AG10803 (cell line): ENCODE results near the gene PKP3.

Experiments used
- DNase-seq: peaks from one replicate; pipeline ENCODE4 v3.0.0; 2010; ENCODE audit warnings: low read depth
- H3K4me3 ChIP-seq: 2 replicates; pipeline ENCODE4 v1.5.1; 2011; ENCODE audit warnings: mild to moderate bottlenecking, low read length, control low read depth
- CTCF ChIP-seq: conservative IDR thresholded peaks from 2 replicates; pipeline ENCODE4 v1.5.1; 2011; ENCODE audit warnings: mild to moderate bottlenecking, low read length, control low read depth, inconsistent platforms

Gene PKP3

GRCh38 chr11:377174-377865 lies 16.7 kb upstream of the PKP3 start:
- DNase-seq = no peak
- no peak overlapping the region for H3K4me3 ChIP-seq
- TF ChIP-seq CTCF = no peak

GRCh38 chr11:377883-378500 lies 16.0 kb upstream of the PKP3 start:
- no peak overlapping the region for H3K4me3 ChIP-seq
- DNase-seq = no peak
- TF ChIP-seq CTCF = no peak

GRCh38 chr11:379205-380094 lies 14.6 kb upstream of the PKP3 start:
- TF ChIP-seq CTCF = no peak
- no peak for DNase-seq
- no peak overlapping the region for H3K4me3 ChIP-seq

GRCh38 chr11:380095-380480 lies 13.9 kb upstream of the PKP3 start:
- no peak overlapping the region for H3K4me3 ChIP-seq
- DNase-seq = no peak
- TF ChIP-seq CTCF = no peak

GRCh38 chr11:380491-380890 lies 13.5 kb upstream of the PKP3 start:
- no peak for TF ChIP-seq CTCF
- DNase-seq = no peak
- no peak overlapping the region for H3K4me3 ChIP-seq

- H3K4me3 ChIP-seq = no peak overlapping the region
- TF ChIP-seq CTCF = no peak
- DNase-seq = no peak
Observed at GRCh38 chr11:380996-381395, 13.0 kb upstream of the PKP3 start.
